HG03159 (cell line): ENCODE results near the gene NGRN.
"Not testable (repeated sequence)": the region's sequence is repeated elsewhere in the genome, so short reads cannot be mapped to it uniquely, and the experiment has no call there.

Source experiments
- ATAC-seq: cut with Tn5 transposase; IDR thresholded peaks from one replicate; pipeline ENCODE4 v1.9.1; 2021; ENCODE audit warnings: mild to moderate bottlenecking, moderate library complexity; ENCODE audit not compliant: unreplicated experiment

NGRN gene

DNA sequence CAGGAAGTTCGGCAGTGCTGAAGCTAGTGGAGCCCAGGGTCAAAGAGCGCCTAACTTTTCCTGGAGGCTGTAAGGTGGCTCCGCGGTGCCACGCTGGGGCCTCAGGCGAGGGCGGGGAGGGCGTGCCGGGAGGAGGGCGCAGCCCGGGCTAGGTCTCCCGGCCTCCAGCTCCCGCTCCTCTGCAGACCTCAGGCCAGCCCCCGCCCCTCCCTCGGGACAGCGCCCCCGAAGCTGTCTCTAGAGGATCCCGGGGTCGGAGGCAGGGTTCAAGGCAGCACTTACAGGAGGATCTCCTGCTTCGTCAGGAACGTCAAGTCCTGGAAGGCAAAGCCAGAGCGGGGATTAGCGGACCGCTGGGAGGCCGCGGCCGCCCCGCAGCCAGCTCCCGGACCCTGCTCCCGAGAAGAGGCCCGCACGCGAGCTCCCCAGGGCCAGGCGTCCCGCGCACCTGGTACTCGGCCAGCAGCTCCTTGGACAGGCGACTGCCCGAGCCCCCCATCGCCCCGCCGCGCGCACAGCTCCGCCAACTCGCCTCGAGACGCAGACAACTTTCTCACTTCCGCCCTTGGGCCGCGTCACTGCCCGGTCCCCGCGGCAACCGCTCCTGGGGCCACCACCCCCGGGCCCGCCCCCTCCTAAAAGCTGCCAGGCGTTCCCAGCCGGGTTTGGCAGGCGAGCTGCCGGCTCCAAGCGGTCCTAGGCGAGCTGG is 31.9 kb upstream of the NGRN start, which contains the start of gene CIB1:
Gene CIB1, minus strand, starts transcription at position 555 of the 709 bp plus-strand sequence. Its CDS starts 56 bp downstream, at position 499.
- ATAC-seq = peak; percentile 90

DNA sequence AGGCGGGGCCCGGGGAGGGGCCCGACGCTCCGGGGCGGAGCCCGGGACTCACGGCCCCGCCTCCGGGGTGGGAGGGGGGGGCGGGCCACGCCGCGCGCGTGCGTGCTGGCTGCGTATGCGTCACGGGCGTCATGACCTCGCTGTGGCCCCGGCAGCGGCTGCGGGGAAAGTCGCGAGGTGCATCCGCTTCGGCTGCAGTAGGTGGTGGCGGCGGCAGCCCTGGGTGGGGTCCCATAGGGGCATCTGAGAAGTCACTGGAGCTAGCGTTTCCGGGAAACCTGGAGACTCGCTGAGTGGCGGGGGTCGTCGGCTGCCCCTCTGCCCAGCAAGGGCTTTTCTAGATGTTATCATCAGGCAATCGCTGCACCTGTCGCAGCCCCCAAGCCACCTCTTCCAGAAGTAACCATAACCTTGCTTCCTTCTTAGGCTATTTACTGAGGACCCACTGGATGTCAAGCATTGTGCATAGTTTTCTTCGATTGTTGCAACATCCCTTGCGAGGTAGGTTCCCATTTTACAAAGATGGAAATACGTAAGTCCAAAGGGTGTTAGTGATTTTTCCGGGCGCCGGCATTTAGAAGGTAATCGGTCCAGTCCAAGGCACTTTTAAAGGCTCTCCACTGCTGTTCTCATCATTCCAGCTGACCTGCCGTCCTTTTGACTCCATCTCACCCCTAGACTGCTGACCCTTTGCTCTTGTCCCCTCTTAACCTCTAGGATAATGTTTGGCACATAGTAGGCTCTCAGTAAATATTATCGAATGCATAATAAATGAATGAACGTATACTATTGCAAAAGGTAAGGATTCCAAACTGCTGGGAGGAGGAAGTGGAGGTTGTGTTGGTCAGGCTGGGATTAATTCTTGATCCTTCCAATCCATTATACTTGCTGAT is 31.1 kb upstream of the NGRN start, which contains the start of gene GDPGP1:
Gene GDPGP1, plus strand, starts transcription at position 114 of the 893 bp plus-strand sequence. CDS start 6,700 bp downstream, outside the sequence.
- ATAC-seq = peak; percentile 70

DNA sequence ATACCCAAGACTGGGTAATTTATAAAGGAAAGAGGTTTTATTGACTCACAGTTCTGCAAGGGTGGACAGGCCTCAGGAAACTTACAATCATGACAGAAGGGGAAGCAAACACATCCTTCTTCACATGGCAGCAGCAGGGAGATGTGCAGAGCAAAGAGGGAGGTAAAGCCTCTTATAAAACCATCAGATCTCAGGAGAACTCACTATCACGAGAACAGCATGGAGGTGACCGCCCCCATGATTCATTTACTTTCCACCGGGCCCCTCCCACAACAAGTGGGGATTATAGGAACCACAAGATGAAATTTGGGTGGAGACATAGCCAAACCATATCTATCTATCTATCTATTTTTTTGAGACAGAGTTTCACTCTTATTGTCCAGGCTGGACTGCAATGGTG is 26.1 kb upstream of the NGRN start:
- ATAC-seq = no peak

DNA sequence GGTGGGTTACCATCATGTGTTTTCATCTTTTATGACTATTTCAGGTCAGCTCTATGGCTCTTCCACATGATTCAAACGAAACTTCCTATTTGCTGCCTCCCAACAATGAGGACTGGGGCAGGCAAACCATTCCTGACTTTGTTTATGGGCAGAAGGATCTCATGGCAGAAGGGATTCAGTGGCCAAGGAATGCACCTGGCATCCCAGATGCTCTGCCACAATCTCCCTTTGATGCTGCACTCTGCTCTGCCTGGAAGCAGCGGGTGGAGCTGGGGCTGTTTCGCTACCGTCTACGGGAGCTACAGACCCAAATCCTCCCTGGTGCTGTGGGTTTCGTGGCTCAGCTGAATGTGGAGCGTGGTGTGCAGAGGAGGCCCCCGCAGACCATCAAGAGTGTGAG is 24.6 kb upstream of the NGRN start:
- ATAC-seq = no peak

DNA sequence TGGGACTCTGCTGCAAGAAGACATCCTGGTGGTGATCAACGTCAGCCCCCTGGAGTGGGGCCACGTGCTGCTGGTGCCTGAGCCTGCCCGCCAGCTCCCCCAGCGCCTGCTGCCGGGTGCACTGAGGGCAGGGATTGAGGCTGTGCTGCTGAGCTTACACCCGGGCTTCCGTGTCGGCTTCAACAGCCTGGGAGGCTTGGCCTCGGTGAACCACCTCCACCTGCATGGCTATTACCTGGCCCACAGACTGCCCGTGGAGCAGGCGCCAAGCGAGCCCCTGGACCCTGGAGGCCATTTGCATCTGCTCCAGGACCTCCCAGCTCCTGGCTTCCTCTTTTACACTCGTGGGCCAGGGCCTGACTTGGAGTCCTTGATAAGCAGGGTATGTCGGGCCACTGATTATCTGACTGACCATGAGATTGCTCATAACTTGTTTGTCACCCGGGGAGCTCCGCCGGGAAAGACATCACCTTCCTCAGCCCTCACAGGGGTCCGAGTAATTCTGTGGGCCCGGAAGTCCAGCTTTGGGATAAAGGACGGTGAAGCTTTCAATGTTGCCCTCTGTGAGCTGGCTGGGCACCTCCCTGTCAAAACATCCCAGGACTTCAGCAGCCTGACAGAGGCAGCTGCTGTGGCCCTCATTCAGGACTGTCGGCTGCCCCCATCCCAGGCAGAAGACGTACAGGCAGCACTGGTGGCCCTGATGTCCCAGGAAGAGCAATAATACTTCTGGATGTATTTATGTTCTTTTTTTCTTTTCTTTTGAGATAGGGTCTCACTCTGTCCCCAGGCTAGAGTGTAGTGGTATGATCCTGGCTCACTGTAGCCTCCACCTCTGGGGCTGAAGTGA is 23.9 kb upstream of the NGRN start:
- ATAC-seq = no peak

DNA sequence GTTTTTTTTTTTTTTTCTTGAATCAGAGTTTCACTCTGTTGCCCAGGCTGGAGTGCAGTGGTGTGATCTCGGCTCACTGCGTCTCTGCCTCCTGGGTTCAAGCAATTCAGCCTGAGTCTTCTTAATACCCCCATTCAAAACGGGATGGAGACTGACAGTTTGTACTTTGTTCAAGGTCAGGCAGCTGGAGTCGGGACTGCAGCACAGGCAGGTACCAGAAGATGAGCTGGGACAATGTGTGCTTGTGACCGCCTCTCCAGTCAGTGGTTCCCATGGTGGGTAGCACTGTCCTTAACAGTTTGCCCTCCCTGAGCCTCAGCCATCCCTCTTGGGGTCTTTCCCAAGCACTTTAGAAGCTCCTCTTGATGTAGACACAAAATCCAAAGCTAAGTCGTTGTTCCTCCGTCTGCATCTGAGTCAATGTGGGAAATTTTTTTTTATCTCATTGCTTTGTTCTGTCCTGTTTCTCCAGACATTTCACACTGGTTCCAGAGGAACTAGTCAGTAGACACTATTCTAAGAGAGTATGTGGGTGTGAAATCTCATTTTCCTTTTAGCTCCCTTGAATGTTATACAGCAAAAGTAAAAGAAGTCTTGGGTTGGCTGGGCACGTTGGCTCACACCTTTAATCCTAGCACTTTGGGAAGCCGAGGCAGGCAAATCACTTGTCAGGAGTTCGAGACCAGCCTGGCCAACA is 21.4 kb upstream of the NGRN start:
- ATAC-seq = no peak

DNA sequence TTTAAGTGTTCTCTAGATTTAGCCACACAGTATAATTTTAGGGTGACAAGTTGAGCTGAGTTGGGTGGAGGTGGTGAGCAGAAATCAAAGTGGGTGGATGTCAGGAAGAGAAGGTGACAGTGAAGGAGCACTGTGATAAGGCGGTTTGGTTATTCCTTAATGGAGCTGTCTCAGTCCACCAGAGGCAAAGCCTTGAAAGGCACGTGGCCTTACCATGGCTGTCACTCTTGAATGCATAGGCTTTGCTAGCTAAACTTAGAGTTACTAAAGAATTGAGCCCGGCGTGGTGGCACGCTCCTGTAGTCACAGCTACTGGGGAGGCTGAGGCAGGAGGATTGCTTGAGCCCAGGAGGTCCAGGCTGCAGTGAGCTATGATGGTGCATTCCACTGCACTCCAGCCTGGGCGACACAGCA is 16.7 kb upstream of the NGRN start:
- no peak for ATAC-seq

DNA sequence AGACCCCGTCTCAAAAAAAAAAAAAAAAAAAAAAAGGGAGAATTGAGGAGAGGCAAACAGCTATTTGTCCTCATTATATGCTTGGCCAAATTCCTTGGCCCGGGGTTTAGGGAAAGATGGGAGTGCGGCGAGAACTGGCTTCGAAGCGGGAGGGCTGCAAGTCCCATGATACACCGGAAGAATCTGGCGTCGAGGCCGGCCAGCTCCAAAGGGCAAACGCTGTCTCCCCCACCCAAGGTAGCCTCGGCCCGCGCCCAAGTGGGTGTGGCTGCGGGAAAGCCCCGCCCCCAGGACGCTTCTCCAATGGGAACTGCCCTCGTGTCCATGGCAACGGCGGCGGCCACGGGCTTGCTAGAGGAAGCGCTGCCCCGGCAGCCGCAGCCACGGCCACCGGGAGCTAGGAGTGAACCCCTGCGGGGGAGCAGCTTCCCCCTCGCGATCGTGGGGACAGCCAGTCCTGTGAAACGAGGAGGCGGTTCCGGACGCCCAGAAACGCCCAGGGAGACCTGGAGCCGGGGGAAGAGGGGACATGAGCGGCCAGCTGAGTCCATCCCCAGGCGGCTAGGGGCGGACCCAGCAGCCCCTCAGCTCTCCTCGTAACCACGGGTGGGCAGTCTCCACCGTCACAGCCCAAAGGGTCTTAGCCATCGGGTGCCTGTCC is 16.1 kb upstream of the NGRN start, which contains the start of gene TTLL13:
Gene TTLL13, plus strand, starts transcription at position 354 of the 661 bp plus-strand sequence. CDS start 1,075 bp downstream, outside the sequence.
- ATAC-seq = no peak

DNA sequence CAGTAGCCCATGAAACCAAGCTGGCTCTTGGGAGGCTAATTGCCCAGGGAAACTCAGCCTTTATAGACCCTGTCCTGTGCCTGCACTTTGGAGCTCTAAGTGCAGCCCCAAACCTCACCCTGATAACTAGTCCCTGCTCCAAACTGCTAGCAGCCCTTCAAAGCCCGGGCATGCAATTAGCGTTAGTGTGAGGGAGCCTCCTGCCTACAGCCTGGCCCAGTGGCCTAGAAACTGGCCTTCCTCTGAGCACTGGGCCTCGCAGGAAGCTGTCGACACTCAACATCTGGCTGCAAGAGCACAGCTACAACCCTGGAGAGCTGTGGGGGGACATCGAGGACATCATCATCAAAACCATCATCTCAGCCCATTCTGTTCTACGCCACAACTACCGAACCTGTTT is 7.7 kb upstream of the NGRN start:
- ATAC-seq = no peak

DNA sequence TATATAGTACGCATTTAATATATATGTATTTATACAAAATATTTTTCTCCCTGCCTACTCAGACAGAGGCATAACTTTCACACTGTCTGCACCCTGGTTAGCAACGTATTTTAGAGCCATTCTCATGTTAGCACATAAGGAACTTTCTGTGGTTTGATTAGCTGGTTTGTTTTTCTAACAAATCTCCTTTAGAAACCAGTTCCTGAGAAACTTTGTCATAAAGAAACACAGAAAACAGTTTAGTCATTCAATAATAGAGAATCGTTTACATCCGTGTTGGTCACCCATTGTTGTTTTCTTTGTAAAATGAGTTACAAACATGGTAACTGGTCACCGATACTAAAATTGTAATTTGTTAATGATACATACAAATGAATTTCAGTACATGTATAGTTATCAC is 5.9 kb upstream of the NGRN start:
- ATAC-seq = peak; percentile 69

DNA sequence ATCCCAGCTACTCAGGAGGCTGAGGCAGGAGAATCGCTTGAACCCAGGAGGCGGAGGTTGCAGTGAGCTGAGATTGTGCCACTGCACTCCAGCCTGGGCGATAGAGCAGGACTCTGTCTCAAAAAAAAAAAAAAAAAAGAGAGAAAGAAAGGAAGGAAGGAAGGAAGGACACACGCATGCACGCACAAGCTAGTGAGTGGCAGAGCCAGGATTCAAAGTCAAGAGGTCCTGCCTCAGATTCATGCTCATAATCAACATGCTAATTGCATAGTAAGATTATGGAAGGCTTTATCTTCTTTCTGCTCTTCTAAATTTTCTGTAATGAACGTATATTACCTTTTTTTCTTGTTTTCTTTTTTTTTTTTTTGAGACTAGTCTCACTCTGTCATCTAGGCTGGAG is 4.7 kb upstream of the NGRN start:
- ATAC-seq = not testable (repeated sequence)

DNA sequence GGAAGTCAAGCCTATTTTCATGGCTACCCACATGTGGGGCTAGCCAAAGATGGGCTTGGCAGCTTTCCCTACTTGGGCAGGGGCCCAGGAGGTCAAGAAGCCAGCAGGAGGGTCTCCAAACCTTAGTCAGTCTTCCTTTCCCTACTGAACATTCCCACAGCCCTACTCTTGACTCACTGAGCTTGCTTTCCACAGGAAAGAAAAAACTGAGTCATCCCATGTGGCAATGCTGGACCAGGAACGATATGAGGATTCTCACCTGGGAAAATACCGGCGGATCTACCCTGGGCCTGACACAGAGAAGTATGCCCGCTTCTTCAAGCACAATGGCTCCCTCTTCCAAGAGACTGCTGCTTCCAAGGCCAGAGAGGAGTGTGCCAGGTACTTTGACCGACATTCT is 3.7 kb upstream of the NGRN start:
- no peak for ATAC-seq

DNA sequence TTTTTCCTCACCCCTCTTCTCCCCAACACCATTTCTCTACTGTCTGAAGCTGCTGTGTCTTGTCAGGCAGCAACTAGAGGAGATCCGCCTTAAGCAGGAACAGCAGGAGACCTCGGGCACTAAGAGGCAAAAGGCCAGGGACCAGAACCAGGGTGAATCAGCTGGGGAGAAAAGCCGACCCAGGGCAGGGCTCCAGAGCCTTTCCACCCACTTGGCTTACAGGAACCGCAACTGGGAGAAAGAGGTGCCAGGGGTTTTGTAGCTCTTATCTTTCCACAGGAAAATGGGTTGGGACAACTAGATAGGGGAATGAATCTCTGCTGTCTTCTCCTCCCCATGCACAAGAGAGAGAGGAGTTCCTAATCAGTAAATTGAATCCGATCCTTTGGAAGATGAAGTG is 3.0 kb upstream of the NGRN start:
- no peak for ATAC-seq

DNA sequence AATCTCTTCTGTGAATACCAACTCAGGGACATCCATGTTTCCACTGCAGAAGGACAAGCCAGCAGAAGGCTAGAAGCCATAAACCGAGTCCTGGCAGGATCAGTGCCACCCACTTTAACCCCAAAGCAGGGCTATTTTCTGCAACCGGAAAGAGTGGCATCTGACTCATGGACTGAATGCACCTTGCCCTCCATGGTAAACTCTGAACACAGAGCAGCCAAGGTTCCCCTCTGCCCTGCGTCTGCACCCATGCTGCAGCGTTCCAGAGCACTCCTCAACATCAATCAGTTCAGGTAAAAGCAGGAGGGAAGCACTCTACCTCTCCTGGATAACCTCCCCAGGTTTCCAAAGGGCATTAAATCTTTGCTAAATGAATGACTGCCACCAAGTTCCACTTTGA is 801 bp upstream of the NGRN start:
- ATAC-seq = no peak

DNA sequence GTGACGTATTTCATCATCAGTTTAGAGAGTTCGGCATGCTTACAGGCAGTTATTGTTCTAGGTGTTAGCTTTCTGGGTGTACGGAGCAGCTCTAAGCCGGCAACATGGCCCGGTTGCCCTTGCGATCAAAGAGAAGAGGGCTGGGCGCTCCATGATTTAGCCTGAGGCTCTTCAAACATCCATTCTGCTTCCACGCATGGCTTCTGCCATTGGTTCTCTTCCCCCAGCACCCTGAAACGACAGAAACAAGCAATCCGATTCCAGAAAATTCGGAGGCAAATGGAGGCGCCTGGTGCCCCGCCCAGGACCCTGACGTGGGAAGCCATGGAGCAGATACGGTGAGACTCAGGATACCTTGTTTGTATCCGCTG is 574 bp downstream of the NGRN start:
- peak; percentile 4 for ATAC-seq

DNA sequence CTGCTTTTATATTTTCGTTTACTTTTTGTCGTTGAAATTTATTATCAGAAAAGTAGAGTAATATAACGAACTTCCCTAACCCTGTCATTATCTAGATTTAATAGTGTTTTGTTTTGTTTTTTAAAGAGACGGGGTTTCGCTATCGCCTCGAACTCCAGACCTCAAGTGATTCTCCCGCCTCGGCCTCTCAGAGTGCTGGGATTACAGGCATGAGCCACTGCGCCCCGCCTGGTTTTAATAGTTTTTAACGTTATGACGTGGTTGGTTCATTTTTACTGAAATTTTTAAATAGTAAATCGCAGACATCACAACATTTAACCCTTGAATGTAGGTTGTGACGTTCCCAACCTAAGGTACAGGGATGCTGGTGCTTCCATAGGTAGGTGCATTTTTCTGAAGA is 1.0 kb downstream of the NGRN start:
- no peak for ATAC-seq

DNA sequence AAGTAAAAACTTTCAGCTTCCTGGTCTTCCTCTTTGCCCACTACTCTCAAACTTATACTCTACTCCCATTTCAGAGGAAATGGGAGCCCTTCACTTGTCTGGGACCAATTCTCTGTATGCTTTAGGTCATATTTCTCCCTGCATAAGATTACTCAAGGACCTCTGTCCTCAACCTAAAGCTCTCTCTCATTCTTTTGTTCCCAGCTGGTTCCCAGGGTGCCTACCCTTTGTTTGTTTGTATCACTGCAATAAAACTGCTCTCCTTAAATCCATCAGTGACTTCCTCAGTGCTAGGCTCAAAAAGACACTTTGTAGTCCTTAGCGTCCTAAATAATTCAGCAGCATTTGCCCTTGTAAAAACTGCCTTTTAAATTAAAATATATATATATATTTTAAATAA is 2.9 kb downstream of the NGRN start:
- ATAC-seq = no peak

DNA sequence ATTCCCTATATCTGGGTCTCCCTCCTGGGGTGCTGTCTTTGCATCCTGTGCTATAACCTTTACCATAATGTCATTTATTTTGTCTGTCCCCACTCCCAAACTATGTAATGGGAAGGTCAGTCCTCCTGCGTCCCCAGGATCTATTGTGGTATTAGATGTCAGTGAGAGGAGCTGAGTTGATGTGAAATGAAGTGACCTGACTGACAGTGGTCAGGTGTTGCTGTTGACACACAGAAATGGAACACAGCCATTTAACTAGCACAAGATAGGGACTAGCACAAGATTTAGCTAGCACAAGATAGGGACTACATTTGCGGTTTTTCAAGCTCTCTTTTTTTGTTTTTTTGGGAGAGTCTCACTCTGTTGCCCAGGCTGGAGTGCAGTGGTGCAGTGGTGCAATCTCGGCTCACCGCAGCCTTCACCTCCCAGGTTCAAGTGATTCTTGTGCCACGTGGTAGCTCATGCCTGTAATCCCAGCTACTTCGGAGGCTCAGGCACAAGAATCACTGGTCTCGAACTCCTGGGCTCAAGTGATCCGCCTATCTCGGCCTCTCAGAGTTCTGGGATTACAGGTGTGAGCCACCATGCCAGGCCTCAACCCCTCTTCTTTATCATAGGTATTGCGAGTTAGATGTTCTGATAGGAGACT is 5.2 kb downstream of the NGRN start:
- ATAC-seq = no peak

DNA sequence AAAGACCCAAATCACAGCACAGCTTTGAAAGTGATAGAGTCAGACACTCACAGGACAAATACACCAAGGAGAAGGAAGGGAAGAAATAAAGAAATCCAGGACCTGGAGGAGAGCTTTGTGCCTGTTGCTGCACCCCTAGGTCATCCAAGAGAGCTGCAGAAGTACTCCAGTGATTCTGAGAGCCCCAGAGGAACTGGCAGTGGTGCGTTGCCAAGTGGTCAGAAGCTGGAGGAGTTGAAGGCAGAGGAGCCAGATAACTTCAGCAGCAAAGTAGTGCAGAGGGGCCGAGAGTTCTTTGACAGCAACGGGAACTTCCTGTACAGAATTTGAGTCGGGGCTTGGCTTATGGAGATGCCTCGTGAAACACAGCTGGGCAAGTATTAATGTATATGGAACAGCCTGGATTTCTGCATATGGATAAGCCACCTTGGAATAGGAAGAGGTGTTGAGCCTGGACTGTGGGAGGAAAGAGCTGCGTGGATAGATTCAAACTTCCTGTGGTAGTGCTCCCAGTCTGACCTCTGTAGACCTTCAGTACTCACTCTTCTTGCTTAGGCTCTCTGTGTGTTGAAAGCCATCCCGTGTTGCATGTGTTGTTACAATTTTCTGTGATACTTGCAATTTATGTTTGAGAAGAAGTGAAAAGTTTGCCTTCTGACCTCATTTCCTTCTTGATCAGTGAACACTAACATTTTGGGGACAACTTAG is 6.1 kb downstream of the NGRN start:
- no peak for ATAC-seq
